AML-193 (cell line): Measurements from ENCODE around the gene BCAP31.
A peak's percentile ranks its signal among the peaks of the same experiment; 100 is the strongest.

ENCODE experiments used
- DNase-seq, 2 experiments: peaks; one replicate each; lab custom pipeline; 2025; lab: John Stamatoyannopoulos, UW

BCAP31 gene

GRCh38 chrX:153674219-153674851 lies 49.9 kb downstream of the BCAP31 start:
- no peak for DNase-seq

GRCh38 chrX:153673428-153674218 lies 50.6 kb downstream of the BCAP31 start, which contains the start of gene PNCK:
TSS of gene PNCK (minus strand) at chrX:153673813. CDS start at chrX:153673076, 737 bp downstream.
- no peak for DNase-seq

DNA sequence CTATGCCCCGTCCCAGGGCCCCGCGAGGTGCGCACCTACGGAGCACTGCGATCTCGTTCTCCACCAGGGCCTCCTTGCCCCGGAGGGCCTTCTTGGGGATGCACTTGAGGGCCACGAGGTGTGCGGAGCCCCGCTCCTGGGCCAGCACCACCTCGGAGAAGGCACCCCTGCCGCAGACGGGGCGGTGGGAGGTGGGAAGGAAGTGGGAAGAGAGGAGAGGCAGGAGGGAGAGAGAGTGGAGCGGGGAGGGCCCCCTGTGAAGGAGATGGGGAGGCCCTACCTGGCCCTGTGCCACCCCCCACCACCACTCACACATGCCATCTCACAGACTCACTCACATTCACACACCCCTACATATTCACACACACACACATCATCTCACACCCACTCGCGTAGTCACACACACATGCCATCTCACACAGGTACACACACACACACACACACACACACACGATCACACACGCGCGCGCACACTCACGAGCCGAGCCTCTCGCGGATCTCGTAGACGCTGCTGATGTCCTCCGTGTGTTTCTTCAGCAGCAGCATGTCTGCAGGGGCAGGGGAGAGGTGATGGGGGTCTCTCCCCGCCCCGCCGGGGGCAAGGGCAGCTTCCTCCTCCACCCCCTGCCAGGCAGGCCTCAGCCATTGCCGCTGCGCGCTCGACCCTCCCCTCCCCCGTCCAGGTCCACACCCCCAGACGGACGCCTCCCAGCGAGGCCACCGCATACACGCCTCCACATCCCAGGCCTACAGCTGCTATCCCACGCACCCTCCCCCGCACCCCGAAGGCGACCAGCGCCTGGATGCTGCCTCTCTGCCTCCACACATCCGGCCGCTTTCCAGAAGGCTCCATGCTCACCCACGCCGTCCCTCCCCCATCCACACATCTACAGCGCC lies 51.4 kb downstream of the BCAP31 start:
- no peak for DNase-seq

DNA sequence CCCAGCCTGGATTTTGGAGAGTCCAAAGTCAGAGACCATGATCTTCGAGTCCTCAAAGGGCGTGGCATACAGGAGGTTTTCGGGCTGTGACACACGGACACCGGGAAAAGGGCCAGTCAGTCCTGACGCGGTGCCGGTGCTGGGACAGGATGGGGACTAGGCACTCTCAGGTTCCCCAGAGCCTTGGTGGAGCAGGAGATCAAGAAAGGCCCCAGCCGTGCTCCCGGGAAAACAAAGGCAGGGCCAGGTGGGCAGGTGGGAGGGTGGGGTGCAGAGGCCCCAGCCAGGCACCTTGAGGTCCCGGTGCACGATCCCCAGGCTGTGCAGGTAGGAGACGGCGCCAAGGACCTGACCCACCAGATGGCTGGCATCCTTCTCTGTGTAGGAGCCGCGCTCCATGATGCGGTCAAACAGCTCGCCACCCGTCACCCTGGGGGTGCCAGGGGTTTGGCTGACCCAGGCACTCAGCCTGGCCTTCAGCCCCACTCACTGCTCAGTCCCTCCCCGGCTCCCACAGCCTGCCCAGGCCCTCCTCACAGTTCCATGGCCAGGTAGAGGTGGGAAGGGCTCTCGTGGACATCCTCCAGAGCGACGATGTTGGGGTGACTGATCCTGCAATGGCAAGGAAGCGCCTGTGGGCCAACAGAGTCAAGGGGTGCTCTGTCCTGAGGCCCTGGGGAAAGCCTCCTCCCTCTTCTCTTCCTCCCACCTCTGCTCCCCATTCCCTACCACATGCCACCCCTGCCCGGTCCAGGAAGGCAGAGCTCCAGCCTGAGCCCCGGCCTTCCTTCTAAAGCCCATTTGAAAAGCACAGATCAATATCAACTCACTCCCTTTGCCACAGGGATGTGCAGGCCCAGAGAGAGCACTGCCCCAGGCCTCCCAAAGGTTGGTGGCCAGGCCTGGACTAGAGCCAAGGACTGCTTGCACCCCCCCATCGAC lies 52.3 kb downstream of the BCAP31 start:
- DNase-seq: no peak

GRCh38 chrX:153670748-153671588 lies 53.2 kb downstream of the BCAP31 start:
- no peak for DNase-seq

GRCh38 chrX:153669901-153670731 lies 54.1 kb downstream of the BCAP31 start:
- DNase-seq: no peak

DNA sequence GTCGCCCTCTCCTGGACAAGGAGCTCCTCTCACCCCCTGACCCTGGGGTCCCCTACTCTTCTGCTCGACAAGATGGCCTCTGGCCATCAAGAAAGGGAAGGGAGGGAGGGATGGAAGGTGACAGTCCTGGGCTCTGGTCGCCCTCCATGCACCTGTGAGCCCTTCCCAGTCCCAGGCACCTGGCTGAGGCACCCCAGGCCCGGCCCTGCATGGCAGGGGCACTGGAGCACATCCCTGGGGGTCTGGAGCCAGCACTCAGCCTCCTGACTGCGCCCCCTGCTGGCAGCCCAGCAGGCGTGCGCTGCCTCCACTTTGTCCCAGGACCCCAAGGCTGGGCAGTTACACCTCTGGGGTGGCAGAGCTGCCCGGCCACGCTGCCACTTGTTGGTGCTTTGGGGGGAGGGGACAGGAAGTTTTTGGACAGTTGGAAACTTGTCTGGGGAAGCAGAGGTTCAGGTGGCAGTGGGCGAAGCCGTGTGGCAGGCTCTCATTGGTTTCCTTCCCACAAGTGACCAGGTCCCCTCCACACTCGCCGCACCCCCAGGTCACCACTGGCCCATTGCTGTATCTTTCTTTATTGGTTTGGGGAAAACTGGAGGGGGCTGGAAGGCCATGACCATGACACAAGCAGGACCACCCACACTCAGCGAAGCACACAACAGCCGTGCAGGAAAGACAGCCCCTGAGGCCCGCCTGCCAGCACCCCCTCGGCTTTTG lies 54.9 kb downstream of the BCAP31 start:
- DNase-seq: no peak

GRCh38 chrX:153668423-153669173 lies 55.6 kb downstream of the BCAP31 start:
- DNase-seq: no peak

DNA sequence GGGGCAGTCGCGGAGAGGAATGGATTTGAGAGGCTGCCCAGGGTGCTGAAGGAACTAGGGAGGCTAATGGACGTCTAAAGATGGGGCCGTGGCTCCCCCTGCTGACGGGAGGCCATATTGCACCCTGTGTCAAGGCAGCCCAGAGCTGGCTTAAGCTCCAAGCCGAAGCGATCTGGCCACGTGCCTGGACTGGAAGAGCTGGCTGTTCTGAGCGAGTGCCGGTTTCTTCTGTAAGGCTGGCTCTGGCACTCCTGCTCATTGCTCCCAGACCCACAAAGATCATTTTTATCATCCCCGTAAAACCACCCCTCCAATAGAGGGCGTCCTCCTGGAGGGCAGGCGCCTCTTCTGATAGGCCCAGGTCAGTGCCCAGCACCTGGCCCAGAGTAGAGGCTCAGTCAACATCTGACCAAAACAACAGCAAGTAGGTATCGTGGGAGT lies 56.2 kb downstream of the BCAP31 start:
- DNase-seq: peak; percentile 42 to 64

- DNase-seq: no peak
Observed at GRCh38 chrX:153667281-153667955, 56.8 kb downstream of the BCAP31 start.

DNA sequence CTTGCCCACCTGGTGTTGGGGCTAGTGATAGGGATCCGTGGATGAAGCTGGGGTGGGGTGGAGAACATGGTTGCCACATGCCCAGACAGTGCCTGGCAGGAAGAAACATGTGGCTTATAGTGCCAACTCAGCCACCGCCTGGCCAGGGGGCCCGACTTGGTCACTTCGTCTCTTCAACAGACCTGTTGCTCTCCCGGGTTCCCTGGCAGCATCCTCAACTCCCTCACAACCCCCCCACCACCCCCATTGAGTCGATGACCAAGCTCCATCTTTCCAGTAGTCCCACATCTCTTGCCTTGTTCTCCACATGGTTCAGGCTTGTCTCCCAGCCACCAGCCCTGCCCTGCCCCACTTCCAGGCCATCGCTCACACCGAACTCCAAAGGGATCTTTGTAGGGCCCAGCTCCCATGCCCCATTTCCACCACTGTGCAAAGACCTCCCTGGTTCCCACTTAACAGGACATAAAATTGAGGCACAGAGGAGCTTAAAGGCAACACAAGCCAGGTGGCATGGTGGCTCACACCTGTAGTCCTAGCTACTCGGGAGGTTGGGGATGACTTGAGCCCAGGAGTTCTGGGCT lies 58.4 kb downstream of the BCAP31 start:
- no peak for DNase-seq

- DNase-seq: no peak
Observed at GRCh38 chrX:153662266-153662665, 61.9 kb downstream of the BCAP31 start.

- DNase-seq: no peak
Observed at GRCh38 chrX:153659268-153659667, 64.9 kb downstream of the BCAP31 start.

DNA sequence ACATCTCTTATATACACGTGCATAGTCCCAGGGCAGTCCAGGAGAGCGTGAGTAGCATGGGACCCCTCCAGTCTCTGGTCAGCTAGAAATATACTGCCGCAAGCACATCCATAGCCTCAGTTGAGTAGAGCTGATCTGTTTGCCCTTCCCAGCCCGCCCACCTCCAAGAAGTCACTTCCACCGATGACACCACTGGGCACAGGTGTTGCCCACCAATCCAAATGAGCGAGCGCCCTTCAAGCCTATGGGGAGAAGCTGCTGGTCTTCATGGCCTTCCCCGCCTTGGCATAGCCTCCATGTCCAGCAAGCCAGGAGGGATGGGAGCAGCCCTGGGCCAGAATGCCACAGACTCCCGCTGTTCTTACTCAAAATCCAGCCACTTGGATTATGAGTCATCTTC lies 67.0 kb downstream of the BCAP31 start:
- no peak for DNase-seq

DNA sequence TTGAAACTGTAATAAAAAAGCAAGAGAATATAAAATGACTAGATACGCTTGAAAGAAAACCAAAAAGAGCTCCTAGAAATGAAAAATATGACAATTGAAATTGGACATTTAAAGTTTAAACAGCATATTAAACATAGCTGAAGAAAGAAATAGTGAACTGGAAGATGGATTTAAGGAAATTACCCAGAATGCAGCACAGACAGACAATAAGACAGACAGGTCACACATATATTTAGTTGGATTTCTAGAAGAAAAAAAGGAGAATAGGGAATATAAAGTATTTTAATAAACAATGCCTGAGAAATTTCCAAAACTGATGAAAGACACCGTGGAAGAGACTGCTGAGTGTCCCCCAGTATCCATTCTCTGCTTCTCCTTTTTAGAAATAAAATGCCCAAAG lies 70.6 kb downstream of the BCAP31 start:
- no peak for DNase-seq

- peak in 1 of 2 experiments; percentile 14 for DNase-seq
Observed at GRCh38 chrX:153651540-153652079, 72.6 kb downstream of the BCAP31 start.

GRCh38 chrX:153650959-153651358 lies 73.2 kb downstream of the BCAP31 start:
- DNase-seq: no peak
